Coronary artery (tissue), 2 donors: ENCODE results near the gene ANKRD1.
"Not testable (repeated sequence)": the region's sequence is repeated elsewhere in the genome, so short reads cannot be mapped to it uniquely, and the experiment has no call there.

Source experiments
- DNase-seq: peaks from one replicate; pipeline ENCODE4 v3.0.0-alpha.2; 2017; ENCODE audit warnings: low spot score
- H3K27ac ChIP-seq, 2 donors: fragments of 200-600 bp; sonication (generic); one replicate each; pipeline ENCODE4 v1.5.1; 2016 to 2019
- H3K4me3 ChIP-seq: fragments of 200-600 bp; sonication (generic); 2 replicates; pipeline ENCODE4 v1.5.1; 2016; ENCODE audit warnings: mild to moderate bottlenecking, moderate library complexity
- CTCF ChIP-seq: fragments of 200-600 bp; sonication (generic); IDR thresholded peaks from one replicate; pipeline ENCODE4 v1.5.1; 2019; ENCODE audit warnings: antibody characterized with exemption

The ANKRD1 gene

GRCh38 chr10:90912174-90912573 is 8.7 kb downstream of the ANKRD1 start:
- DNase-seq, result no peak
- Histone ChIP-seq H3K27ac (no peak overlapping the region), H3K4me3 (no peak overlapping the region)
- TF ChIP-seq CTCF, result no peak

- TF ChIP-seq CTCF, result peak; percentile 86
- no peak for DNase-seq
- no peak overlapping the region for H3K4me3 ChIP-seq
- H3K27ac ChIP-seq, result no peak overlapping the region
Observed at GRCh38 chr10:90911133-90912051, 9.5 kb downstream of the ANKRD1 start.

- no peak overlapping the region for H3K27ac ChIP-seq
- H3K4me3 ChIP-seq, result no peak overlapping the region
- TF ChIP-seq CTCF, result no peak
- no peak for DNase-seq
Observed at GRCh38 chr10:90906596-90906995, 14.3 kb downstream of the ANKRD1 start.

GRCh38 chr10:90905925-90906324 is 15.0 kb downstream of the ANKRD1 start:
- no peak for DNase-seq
- Histone ChIP-seq H3K4me3 (no peak overlapping the region), H3K27ac (no peak overlapping the region)
- no peak for TF ChIP-seq CTCF

- not testable (repeated sequence) for DNase-seq, H3K27ac ChIP-seq, H3K4me3 ChIP-seq
Observed at GRCh38 chr10:90896916-90897315, 24.0 kb downstream of the ANKRD1 start.

GRCh38 chr10:90893190-90893589 is 27.7 kb downstream of the ANKRD1 start:
- Histone ChIP-seq H3K4me3 (no peak overlapping the region), H3K27ac (no peak overlapping the region)
- no peak for DNase-seq
- no peak for TF ChIP-seq CTCF

- H3K4me3 ChIP-seq, result no peak overlapping the region
- DNase-seq, result no peak
- no peak for TF ChIP-seq CTCF
- H3K27ac ChIP-seq, result no peak overlapping the region
Observed at GRCh38 chr10:90890347-90890746, 30.5 kb downstream of the ANKRD1 start.
